ENCODE data around the gene DAAM2.

The DAAM2 gene

DNA sequence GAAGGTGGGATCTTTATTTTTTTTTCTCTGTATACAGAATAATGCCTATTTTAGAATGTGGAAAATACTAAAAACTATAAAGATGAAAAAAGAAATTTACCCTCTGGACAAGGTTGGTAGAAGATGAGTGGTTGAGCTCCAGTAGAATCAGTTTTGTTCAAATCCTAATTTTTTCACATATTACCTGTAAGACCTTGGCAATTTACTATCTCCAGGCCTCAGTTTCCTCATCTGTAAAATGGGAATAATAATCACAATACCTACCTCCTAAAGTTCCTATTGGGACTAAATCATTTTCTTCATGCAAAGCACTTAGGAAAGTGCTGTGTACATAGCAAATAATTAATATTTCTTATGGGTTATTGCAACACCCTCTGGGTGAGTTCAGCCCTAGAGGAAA, 28.4 kb downstream of the DAAM2 start:
- no peak for DNase-seq

DNA sequence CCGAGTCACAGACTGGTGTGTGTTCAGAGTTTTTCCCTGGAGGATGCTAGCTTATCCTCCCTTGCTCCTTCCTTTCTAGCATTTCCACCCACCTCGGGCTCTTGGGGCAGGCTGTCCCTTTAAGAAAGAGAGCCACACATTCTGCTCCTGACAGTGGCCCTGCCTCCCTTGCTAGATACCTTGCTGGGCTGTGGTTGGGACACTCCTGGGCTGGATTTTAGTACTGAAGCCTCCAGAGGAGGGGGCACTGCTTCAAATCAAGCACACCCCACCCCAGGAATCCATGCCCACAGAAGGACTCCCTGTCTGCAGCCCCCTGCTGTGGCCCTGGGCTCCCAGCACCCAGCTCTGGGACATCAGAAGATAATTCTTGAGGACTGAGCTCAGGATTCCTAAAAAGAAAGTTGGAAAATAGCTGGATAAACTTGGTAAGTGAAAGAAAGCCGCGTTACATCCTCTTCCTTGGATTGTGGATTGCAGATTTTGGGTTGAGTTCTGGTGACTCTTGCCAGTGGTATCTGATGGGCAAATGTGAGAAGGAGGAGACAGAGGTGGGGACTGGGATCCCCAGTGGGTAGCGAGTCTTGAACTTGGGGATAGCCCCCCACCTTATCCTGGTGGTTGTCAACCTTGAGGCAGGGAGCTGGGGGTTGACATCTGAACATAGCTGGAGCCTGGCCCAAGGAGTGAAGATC, 29.0 kb downstream of the DAAM2 start:
- DNase-seq = no peak

DNA sequence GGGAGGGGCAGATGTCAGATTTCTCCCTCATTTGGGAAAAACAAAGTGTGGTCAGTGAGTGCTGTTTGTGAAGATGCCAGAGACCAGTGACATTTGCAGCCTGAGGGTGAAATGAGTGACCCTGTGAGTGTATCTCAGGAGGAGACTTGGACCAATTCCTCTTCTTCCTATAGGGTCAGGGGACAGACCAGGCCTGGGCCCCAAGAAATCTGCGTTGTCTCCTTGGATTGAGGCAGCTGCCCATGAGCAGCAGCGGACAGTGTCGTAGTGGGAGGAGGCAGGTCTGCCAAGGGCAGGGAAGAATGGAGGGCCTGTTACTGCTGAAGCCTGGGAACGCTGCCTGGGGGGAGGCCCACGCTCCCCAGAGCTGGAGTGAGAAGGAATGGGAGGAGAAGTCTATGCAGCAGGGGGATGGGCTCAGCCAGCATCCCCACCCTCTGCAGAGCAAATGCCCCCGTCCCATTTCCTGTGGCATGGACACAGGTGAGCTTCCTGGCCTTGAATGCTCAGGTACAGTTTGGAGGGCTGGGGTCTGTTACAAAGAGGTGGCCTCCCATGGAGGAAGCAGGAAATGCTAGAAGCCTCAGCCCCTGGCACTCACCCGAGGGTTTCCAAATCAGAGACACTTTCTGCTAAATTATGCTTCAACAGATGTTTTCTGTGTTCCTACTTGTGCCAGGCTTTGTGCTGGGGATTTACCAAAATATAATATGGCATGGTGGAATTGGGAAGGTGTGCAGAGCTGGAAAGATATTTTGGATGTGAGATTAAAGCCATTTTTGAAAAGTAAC, 29.8 kb downstream of the DAAM2 start:
- DNase-seq = no peak

DNA sequence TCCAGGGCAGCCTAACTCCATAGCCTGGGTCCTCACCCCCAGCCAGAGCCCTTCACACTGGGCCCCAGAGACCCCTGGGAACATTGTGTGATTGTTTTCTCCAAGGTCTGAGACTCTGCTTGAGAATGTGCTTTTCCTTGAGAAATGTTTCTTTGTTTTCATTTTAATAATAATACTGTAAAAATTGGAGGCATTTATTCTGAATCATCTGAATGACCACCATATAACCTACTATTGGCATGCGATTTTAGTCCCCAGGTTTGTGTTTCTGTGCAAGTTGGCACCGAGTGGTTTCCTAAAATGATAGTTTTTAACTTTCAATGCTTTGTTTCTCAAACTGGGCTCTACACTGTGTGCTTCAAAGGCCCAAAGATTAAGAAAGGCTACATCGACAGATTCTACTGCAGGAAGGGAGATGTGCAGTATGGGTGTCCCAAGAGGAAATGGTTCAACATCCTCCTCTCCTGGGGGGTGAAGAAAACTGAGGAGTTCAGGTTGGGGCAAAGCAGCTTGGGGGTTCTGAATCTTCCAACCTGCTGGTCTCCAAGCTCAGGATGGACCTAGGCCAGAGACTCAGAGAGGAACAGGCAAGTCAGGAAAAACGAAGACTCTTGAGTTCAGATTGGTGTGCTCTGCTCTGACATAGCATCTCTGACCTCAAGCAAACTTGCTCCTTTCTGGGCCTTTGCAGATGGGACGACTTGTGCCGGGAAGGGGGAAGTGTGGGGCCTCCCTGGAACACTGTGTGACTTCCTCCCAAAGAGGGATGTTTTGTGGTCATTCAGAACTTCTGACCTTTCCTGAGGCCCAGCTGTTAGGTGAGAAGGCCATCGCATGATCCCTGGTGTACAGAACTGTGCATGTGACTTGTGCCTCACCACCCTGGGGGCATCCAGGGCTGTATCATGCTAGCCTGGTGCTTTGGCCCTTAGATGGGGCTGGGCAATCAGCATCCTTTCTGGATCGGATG, 31.0 kb downstream of the DAAM2 start:
- no peak for DNase-seq

- DNase-seq = no peak
Measured at GRCh38 chr6:39824030-39824926, 32.1 kb downstream of the DAAM2 start.

- no peak for DNase-seq
Measured at GRCh38 chr6:39829331-39829730, 37.2 kb downstream of the DAAM2 start.

GRCh38 chr6:39830444-39830843, 38.3 kb downstream of the DAAM2 start:
- no peak for DNase-seq

DNA sequence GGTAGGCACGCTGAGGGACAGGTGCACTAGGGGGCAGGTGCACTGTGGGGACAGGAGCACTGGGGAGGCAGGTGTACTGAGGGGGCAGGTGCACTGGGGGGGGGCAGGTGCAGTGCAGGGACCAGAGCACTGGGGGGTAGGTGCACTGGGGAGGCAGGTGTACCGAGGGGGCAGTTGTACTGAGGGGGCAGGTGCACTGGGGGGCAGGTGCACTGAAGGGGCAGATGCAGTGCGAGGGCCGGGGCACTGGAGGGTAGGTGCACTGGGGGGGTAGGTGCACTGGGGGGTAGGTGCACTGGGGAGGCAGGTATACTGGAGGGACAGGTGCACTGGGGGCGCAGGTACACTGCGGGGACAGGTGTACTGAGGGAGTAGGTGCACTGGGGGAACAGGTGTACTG, 39.5 kb downstream of the DAAM2 start:
- DNase-seq = no peak

- no peak for DNase-seq
Measured at GRCh38 chr6:39834278-39834677, 42.1 kb downstream of the DAAM2 start.

DNA sequence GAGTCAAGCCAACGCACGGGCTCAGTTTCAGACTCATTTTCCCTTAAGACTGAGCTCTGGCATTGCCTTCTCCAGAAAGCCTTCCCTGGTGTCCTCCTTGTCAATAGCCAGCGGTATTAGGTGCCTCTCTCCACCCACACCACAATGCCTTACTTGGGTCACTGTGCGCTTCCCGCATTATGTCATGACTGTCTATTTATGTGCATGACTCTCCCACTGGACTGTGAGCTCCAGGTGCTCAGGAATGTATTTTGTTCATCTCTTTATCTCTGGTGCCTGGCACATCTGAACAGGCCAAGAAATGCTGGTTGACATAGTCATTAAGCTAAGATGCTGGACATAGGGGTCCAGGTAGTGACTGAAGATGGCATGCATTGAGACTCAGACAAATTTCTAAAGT, 42.7 kb downstream of the DAAM2 start:
- DNase-seq = no peak

DNA sequence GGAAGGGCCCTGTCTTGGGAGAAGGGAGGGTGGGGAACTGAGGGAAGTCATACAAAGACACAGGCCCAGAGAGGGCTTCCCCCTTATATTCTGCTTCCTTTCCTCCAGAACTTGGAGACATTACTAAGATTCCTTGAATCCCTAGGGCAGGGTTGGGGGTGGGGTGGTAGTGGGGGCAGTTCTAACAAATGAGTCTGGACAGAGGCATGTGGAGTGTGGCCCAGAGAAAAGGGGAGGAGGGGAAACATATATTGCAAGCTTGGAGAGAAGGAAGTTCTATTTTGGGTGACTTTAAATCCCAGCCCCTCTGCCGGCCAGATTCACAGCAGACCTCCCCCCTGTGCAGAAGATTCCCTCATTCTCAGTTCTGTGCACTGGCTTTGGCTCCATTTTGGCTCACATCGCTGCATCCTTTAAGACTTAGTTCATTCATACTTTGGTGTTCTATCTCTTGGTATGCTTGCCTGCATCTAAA, 43.7 kb downstream of the DAAM2 start:
- DNase-seq = no peak

DNA sequence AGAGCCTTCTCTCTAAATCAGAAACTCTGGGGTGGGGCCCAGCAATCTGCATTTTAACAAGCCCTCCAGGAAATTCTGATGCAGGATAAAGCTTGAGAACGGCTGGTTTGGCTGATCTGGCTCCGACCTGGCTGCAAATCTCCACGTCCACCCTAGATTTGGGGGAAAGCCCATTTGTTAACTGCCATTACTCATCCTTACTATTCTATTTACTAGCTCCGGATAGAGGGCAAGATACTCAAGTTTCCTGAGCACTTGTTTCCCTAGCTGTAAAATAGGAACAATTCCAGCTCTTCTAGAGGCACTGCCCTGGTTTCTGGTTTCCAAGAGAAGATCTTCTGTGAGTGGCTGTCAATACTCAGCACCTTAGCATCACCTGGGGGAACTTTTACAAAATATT, 44.4 kb downstream of the DAAM2 start:
- DNase-seq = no peak

DNA sequence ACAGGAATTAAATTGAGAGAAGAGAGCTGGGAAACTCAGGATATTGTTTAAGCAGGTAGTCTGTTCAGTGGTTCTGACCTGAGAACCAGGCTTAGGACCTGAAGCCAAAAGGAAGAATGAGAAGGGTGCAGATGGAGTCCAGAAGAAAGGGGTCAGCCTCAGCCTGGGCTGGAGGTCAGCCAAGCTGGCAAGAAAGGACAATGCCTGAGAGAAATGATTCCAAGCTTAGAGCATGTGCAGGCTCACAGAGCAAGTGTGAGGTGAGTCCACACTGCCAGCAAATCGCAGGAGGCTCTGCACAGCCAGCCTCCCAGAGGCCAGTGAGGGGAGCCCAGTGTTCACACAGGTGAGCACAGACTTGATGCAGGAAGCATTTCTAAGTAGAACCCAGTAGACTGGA, 47.3 kb downstream of the DAAM2 start:
- DNase-seq = no peak

DNA sequence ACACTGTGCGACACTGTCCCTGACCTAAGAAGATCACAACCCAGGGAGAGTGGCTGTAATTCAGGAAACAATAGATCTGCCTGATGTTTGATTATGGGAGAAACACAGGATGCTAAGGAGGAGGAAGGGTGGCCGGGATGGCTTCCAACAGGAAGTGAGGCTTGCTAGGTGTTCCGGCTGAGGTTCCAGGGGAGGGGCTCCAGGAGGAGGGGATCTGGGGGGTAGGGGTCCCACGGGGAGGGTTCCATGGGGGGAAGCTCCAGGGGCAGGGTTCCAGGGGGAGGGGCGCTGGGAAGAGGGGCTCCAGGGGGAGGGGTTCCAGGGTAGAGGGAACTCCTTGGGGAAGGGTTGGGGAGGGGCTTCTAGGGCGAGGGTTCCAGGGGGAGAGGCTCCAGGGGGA, 48.6 kb downstream of the DAAM2 start:
- DNase-seq = no peak

- DNase-seq = no peak
Measured at GRCh38 chr6:39841291-39841690, 49.1 kb downstream of the DAAM2 start.

GRCh38 chr6:39841923-39842322, 49.7 kb downstream of the DAAM2 start:
- no peak for DNase-seq

- DNase-seq = no peak
Measured at GRCh38 chr6:39843305-39844020, 51.3 kb downstream of the DAAM2 start.

DNA sequence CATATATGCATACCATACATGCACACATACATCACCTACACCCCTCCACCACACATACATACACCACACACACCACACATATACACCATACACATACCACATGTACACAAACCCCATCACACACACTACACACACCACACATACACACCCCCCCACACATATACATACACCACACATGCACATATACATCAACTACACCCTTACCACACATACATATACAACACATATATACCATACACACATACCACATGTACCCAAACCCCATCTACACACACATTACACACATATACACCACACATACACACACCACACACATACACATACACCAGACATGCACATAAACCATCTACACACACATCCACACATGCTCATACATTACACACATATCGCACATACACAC, 52.7 kb downstream of the DAAM2 start:
- DNase-seq = no peak

- DNase-seq = no peak
Measured at GRCh38 chr6:39847221-39847620, 55.0 kb downstream of the DAAM2 start.

- no peak for DNase-seq
Measured at GRCh38 chr6:39848171-39848570, 56.0 kb downstream of the DAAM2 start.

DNA sequence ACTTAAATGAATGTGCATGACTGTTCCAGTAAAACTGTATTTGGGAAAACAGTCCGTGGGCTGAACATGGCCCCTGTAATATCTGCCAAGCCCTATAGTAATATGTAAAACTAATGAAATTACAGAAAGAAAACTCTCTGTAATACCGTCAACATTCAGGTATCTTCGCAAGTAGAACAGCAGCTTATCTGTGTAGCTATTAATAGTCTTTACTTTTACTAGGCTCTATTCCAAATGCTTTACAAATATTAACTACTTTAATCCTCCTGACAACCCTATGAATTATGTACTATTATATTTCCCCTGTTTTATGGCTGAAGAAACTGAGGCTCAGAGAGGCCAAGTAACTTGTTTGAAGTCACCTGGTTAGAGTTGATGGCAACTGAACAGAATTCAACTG, 57.1 kb downstream of the DAAM2 start:
- no peak for DNase-seq

GRCh38 chr6:39849764-39850163, 57.6 kb downstream of the DAAM2 start:
- no peak for DNase-seq

Measured in CD4-positive, alpha-beta T cell treated with Interleukin-17A for 1 hour (primary cell).